Measurements from ENCODE around the gene AXIN1. TPM values are rescaled to one million over a fixed set of nuclear protein-coding genes. Genes with fewer than 3 reads are reported as not detected.
A peak's percentile ranks its signal among the peaks of the same experiment; 100 is the strongest.
"Not testable (repeated sequence)": the region's sequence is repeated elsewhere in the genome, so short reads cannot be mapped to it uniquely, and the experiment has no call there.

Gene AXIN1
- polyA plus RNA-seq, 4 donors: 16.9 to 23.0 (median 17.6) TPM

DNA sequence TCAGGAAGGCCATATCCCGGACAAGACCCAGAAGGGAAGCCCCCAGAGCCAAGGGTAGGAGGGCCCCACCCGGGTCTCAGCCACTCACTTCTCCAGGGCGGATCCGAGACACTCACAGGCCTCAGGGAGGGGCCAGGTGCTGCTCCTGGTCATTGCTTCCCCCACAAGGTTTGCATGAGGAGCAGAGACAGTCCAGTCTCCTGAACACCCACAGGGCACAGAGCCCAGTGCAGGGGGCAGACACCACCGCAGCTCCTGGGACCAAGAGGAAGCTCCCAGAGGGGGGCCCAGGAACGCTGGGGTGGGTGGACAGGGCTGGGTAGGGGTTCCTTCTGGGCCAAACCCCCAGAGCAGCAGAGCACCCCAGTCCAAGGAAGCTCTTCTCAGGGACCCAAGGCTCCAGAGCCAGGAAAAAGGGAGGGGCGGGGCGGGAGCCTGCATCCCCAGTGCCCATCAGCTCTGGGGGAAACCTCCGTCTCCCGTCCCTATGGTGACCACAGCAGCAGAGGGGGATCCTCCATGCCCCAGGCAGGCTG lies 18.5 kb upstream of the AXIN1 start:
- DNase-seq (ENCODE audit: low read depth in 4 of 4, low spot score in 3 of 4): no peak

DNA sequence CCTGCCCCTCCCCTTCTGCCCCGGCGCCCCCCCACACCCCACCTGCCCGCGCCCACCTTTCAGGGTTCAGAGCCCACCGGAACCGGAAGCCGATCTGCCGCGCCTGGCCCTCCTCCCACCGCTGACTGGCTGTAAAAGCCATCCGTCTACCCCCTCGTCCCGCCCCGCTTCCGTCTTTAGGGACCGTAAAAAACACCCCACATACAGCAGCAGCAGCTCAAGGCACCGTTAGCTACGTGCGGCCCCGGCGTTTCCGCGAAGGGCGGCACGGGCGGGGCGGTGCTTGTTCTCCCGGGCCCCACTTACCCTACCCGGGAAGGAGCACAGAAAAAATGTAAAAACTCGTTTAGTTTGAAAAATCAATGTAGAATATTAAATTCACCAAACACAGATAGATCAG lies 17.9 kb upstream of the AXIN1 start, which contains the start of gene MRPL28:
Gene MRPL28, minus strand, starts transcription at position 96 of the 400 bp plus-strand sequence. CDS start 320 bp downstream, outside the sequence.
- DNase-seq (ENCODE audit: low read depth in 4 of 4, low spot score in 3 of 4): peak; percentile 82 to 86 (median 83)

DNA sequence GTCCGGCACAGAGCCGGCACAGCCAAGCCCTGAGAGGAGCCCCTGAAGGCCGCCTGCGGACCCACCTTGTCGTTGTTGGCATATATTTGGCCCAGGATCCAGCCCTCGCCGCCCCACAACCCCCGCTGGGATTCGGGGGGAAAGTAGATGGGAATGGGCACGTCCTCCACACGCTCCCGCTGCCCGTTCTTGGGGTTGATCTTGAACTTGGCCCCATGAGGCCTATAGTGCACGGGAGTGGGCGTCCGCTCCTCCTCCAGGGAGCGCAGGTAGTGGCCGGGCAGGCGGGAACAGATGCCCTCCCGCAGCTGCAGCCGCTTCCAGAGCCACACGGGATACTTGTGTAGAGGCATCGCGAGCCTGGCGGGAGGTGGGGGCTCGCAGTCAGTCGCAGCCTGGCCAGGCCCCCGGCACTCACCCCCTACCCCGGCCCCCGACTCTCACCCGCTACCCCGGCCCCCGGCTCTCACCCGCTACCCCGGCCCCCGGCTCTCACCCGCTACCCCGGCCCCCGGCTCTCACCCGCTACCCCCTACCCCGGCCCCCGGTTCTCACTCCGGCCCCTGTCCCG lies 17.4 kb upstream of the AXIN1 start:
- no peak for DNase-seq (ENCODE audit: low read depth in 4 of 4, low spot score in 3 of 4)

DNA sequence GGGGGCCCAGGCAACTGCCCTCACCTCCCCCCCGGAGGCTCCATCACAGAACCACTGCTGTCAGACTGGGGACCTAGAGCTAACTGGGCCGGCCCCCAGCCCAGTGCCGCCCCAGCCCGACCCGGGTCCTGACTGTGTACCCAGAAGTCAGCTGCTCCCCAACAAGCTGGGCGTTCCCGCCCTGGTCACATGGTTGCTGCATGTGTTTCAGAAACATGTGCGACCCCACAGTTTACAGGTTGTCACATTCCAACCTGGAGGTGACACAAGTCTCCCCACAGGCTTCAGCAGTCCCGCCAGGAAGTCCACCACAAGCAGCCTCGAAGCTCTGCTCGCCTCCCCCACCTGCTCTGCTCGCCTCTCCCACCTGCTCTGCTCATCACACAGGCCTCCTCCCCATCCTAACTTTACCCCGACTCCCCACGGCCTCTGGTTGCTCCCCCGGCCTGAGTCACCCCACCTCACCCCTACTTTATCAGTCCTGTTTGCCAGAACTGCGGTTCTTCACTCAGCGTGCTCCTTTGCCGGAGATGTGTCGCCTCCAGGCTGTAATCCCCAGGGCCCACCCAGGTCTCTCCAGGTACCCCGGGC lies 16.8 kb upstream of the AXIN1 start:
- no peak for DNase-seq (ENCODE audit: low read depth in 4 of 4, low spot score in 3 of 4)

DNA sequence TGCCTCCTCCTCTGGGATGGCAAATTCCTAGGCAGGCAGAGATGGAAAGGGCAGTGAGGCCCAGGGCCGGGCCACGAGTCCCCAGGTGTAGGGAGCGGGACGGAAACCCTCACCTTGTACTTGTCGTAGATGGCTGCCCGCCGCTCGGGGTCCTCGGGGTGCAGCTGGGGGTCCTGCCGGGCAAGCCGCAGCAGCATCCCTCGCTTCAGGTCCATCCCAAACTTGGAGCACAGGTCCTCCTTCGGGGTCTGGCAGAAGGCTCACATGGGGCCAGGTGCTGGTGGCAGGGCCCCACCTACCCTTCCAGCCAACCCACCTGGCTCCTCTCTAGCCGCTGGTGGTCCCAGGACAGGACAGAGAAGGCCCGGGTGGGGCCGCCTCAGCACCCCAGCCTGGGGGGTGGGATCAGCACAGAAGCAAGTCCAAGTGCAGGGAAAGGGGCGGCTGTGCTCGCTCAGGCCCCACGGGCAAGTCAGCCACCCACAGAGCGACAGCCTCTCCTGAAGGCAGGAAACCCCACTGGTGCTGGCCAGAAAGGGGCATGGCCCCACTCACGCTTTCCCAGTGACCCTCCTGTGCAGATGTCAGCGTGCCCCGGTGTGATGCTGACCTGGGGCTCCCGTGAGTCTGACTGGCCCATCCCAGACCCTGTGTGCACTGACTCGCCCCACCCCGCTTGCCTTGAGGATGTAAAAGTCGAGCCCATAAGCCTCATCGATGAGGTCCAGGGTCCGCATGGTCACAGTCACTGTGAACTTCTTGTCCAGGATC lies 16.1 kb upstream of the AXIN1 start:
- DNase-seq (ENCODE audit: low read depth in 4 of 4, low spot score in 3 of 4): no peak

DNA sequence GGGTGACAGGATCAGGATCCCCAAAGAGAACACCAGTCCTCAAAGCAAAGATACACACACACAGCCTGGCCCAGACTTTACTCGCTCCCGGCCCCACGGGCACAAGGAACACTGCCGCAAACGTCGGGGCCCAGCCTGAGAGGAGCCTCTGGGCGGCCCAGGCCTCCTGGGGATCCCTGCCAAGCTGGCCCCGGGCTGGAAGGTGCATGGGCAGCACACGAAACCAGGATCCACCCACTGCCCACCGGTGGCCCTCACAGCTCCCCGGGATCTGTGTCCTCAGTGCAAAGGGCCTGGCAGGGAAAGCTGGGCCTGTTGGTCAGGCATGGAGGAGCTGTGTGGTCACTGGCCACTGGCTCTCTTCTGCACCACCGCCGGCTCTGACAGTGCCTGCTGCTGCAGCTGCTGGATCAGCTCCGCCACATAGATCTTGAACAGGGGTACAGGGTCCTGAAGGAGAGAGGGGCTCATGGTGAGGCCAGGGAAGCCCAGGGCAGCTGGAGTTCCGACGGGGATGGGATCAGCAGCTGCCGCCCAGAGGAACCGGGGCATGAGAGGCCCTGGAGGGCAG lies 14.9 kb upstream of the AXIN1 start:
- no peak for DNase-seq (ENCODE audit: low read depth in 4 of 4, low spot score in 3 of 4)

DNA sequence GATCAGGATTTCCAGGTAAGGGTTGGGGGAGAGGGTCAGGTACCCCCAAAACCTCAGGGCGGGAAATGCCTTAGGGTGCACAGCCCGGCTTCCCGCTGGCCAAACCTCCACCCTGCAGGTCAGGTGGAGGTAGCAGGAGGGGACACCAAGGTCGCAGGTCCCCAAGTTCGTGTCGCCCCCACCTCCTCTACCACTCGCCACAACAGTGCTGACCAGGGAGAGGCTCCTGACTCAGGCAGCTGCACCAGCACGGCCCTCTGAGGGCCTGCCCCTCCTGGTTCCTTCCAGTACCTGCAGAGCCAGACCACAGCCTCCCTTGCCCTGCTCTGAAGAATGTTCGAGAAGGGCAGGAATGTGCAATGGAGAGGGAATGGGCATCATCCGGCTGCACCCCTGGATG lies 14.0 kb upstream of the AXIN1 start:
- DNase-seq (ENCODE audit: low read depth in 4 of 4, low spot score in 3 of 4): no peak

DNA sequence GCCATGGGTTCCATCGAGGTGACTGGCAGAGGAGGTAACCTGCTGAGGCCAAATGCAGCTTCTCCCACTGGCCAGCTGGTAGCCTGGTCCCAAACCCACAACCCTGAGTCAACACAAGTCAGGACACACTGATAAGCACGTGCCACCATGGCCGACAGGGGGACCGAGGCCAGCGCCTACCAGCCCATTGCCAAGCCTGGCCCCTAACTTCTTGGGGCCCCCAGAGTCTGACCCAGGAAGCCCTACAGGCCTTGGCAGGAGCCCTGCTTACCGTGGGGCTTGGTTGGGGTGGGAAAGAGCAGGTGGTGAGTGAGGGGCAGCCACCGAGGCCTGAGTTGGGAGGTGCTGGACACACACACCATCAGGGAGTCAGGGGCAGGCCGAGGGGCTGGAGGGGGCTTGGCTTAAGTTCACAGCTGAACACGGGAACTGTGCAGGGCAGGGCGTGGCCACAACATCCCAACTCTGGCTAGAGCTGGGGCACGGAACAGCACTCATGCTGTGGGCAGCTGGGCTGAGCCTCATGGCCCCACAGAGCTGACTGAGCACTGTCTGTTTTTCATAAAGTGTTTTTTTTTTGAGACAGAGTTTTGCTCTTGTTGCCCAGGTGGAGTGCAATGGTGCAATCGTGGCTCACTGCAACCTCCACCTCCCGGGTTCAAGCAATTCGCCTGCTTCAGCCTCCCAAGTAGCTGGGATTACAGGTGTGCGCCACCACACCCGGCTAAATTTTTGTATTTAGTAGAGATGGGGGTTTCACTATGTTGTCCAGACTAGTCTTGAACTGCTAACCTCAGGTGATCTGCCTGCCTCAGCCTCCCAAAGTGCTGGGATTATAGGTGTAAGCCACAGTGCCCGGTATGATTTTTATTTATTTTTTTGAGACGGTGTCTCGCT lies 12.3 kb upstream of the AXIN1 start:
- no peak for DNase-seq (ENCODE audit: low read depth in 4 of 4, low spot score in 3 of 4)

DNA sequence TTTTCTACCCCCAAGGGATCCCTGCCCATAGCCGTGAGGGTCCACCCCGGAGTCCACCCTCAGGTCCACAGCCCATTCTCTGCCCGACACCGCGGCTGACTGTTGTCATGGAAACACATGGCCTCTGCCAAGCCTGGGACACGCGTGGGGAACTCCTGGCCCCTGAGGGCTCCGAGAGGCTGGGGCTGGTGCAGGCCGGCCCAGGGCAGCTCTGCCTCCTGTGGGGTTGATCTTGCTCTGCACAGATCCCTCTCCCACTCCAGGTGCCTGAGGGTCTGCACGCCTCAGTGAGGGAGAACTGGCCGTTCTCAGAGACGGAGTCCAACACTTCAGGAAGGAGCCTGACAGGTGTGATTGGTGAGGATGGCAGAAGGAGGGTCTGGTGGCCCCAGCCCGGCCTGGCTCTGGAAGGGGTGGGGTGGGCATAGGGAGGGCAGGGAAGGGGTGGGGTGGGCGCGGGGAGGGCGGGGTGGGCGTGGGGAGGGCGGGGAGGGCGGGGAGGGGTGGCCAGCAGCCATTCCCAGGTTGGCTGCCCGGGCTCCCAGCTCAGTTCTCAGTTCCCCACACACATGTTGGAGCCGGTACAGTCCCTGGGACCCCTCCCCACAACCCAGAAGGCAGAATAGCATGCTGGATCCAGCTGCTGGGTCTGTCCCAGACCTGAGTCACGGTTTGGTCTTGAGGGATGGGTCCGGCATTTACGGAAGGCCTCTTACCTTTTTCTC lies 11.4 kb upstream of the AXIN1 start:
- no peak for DNase-seq (ENCODE audit: low read depth in 4 of 4, low spot score in 3 of 4)

DNA sequence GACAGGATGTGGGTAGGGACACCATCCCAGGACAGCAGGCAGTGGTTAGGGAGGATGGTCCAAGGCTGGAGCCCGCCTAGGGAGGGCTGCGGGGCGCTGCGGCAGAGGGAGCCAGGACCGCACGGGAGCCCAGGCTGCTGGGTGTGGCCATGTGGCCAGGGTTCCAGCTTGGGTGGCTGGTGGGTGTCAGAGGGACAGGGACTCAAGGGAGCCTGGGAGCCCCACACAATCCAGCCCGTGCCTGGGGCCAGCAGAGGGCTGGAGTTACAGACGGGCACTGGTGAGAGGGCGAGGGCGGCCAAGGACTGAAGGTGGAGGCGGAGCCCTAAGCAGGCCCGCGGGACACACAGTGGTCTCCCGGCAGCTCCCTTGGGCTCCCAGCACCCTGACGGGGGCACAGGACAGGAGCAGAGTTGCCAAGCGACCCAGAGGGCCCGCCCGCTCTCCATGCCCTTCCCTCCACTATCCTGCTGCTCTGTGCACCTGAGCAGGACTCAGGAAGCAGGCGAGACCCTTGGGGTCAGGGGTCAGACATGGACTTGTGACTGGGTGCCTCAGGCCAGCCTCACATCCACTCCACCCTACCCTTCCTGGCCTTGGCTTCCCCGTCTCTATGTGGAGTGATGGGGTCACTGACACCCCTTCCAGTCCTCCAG lies 10.7 kb upstream of the AXIN1 start:
- no peak for DNase-seq (ENCODE audit: low read depth in 4 of 4, low spot score in 3 of 4)

DNA sequence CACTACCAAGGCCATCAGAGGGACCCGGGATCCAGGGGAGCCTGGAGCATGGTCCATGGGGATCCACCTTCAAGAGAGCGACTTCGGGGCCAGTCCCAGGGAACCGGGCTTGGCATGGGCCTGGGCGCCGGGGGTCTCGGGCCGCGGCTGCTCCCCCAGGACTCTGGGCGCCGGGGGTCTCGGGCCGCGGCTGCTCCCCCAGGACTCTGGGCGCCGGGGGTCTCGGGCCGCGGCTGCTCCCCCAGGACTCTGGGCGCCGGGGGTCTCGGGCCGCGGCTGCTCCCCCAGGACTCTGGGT lies 10.1 kb upstream of the AXIN1 start:
- not testable (repeated sequence) for DNase-seq (ENCODE audit: low read depth in 4 of 4, low spot score in 3 of 4)

DNA sequence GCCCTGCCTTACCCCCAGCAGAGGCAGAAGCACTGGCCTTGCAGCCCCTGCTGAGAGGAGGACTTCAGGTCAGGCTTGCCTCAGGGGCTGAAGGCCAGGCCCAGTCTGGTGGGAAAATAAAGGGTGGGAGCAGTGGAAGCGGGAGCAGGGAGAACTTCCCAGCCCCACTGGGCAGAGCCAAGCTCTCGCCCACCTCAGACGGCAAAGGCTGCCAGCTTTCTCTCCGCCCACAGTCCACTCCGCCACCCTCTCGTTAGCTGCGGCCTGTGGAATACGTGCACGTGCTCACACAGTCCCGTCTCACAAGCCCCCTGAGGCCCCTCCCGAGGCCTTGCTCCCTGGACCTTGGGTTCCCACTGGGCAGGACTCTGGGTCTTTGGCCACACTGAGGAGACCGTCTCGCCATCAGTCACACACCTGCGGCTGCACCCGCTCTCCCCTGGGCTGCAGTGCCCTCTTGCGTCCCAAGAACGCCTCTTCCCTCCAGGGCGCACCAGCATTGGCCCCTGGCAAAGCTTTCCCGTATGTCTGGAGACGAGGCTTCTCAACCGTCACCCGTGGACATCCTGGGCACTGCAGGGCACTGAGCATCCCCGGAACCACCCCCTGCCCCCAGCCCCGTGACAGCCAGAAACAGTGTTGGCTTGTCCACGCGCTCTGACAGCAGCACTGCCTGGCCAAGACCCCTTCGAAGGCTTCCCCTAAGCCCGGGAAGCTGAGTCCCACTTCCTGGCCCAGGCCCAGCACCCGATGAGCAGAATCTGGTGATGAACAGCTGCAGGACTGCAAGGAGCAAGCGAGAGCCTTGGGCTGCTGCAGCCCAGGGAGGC lies 9.6 kb upstream of the AXIN1 start:
- DNase-seq (ENCODE audit: low read depth in 4 of 4, low spot score in 3 of 4): no peak

DNA sequence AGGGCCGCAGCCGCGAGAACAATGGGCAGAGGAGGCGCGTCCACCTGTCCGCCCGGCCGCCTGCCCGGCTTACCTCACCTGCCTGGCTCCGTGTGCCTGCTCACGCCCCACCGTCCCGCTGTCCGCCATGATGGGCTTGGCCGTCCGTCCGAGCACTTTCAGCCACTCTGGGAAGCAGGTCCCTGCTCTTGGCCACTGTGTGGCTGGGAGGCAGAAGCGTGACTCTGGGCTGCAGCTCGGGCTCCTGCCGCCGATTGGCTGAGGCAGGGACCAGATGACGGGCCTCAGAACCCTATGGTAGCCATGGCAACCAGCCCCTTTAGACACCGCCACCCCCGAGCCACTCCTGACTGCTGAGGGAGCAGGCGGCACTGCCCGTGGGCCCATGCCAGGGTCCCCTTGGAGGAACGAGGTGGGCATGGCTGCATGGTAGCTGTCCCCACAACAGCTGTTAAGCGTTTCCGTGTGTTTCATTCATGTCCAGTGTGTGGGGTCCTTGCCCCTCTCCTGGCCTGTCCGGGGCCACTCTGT lies 8.9 kb upstream of the AXIN1 start:
- no peak for DNase-seq (ENCODE audit: low read depth in 4 of 4, low spot score in 3 of 4)

DNA sequence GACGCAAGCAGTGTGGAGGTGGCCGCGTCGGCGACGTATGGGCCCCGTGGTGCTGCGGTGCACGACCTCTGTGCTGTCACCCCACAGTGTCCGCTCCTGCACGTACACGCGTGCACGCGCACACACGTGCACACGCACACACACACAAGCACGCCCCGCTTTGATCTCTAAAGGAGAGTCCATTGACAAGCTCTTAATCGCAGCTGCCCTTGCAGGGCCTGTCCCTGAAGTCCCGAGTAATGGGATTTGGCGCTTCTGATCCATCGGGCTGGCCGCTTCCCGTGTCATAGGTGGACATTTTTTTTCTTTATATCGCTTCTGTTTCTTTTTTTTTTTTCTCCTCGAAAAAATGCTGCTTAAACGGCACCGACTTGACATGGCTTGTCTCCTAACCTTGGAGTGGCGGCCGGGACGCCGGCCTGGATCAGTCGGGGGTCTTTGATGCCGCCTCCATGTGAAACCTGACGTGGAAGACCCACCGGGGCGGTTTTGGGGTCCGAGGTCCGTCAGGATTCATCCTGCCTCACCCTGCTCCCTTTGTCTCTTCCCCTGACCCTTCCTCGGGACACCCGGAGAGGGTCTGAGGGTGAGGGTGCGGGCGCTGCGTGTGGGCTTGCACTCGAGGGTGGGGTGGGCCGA lies 8.3 kb upstream of the AXIN1 start:
- no peak for DNase-seq (ENCODE audit: low read depth in 4 of 4, low spot score in 3 of 4)

DNA sequence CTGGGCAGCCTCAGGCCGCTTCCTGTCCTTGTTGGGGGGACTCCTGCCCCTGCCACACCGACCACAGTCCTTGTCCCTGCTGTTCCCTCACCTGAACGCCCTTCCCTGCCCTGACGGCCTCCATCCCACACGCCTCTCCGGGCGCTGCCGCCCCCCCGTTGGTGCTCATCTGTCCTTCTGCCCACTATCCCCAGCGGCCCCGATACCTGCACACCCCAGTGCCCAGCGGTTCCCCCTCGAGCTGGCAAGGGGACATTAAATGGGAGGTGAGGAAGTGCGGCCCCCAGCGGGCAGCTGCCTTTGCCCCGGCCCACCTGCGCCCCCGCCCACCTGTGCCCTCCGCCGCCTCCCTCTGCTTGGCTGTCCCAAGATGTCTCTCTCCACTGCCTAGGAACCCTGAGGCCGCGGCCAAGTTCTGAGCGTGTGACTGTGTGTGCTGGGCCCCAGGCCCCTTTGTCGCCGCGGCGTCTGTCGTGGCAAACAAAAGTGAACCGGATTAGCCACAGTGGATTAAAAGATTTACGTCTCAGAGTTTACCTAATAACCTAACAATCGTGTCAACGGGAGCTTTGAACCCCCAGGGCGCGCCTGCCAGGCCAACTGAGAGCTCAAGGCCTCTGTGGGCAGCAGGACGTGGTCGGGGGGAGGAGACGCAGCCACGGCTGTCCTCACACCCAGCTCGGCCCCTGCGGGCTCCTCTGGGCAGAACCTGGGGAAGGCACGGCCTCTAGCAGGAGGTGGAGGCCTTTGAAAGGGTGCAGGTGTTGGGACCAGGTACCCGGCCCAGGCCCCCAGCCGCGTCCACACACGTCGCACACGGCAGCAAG lies 7.6 kb upstream of the AXIN1 start:
- no peak for DNase-seq (ENCODE audit: low read depth in 4 of 4, low spot score in 3 of 4)

DNA sequence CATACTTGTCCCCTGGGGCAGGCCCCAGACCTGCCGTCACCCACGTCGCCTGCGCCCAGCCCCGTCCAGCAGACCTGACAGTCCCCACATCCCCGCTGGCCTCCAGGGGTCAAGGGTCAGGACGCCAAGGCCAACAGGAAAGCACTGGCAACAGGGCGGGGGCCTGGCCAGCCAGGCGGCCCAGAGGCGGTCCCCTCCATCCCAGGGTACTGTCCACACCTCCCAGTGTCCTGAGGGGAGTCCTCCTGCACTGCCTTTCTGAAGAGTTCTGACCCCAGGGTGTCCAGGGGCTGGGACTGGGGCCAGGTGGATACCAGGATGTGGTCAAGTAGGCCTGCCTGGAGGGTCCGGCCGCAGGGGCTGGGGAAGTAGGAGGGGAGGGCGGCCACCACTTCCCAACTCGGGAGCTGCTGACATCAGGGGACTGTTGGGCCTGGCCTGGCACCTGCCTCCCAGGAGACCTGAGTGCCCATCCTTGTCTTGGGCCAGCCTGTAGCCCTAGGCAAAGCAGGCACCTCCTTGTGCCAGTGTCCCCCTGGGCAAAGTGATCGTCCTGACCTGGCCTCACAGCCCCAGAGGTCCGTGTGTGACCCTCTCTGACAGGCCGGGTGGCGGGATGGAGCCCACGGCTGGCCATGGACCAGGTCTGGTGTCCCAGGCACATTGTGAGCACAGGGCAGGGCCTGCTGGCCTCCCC lies 6.7 kb upstream of the AXIN1 start:
- no peak for DNase-seq (ENCODE audit: low read depth in 4 of 4, low spot score in 3 of 4)
